OCI-LY7 (cell line): Measurements from ENCODE around the gene ABI3BP.

ENCODE experiments used
- CTCF ChIP-seq: fragments of 200-600 bp; sonication (generic); conservative IDR thresholded peaks from 2 replicates; pipeline ENCODE4 v1.5.1; 2014; ENCODE audit warnings: mild to moderate bottlenecking, antibody characterized with exemption, low read length, moderate library complexity, mixed read lengths
- EZH2phosphoT487 ChIP-seq: fragments of 200-600 bp; sonication (generic); IDR thresholded peaks from 2 replicates; pipeline ENCODE4 v1.6.1; 2018; ENCODE audit warnings: low read depth, borderline replicate concordance, mild to moderate bottlenecking, mixed run types, antibody characterized with exemption, low read length, moderate library complexity, mixed read lengths

- TF ChIP-seq EZH2phosphoT487 (no peak), CTCF (no peak)
Observed at GRCh38 chr3:100709842-100710260, 283.4 kb downstream of the ABI3BP start.
